ENCODE data around the gene DOCK11. TPM values are rescaled to one million over a fixed set of nuclear protein-coding genes. Genes with fewer than 3 reads are reported as not detected.
A peak's percentile ranks its signal among the peaks of the same experiment; 100 is the strongest.

The DOCK11 gene
- total RNA-seq, 4 donors from 2014 or later = 6.4 to 16.4 (median 9.8) TPM

DNA sequence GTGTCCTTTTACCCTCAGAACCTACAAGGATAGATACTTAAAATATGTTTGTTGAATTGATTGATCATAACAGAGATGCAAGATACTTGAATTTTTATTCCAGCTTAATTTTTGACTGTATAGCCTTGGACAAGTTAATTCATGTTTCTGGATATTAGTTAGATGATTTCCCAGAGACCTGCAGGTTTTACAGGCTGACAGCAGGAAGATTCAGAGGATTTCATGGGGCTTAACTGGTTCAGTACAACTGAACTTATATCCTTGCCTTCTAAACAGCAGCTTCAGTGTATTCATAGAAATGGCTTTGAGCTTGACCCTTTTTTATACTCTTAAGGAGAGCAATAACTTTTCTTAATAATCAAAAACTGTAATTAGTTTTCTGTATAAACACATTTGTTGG is 169.6 kb downstream of the DOCK11 start:
- H3K9me3 ChIP-seq = no peaks in the 10 kb centered on the region
- TF ChIP-seq POLR2AphosphoS5 (IDR thresholded peaks at IDR 0.05) = no peak
- H3K4me1 ChIP-seq = peaks cover 0 to 5% (median 0%) of the 10 kb centered on the region in 4 donors
- in situ Hi-C loops (cut with MboI; ENCODE audit: low pct_ligation_motif_present in 1 of 4, low pct_unique_long_range_greater_than_20kb in 1 of 4, low sequenced_read_pairs in 3 of 4) (no loop called here), intact Hi-C loops (cut with DNase I; ENCODE audit: low total_unique reads) (no loop called here)
- no peaks in the 10 kb centered on the region for H3K36me3 ChIP-seq
- no peak overlapping the region for H3K4me3 ChIP-seq
- H3K27me3 ChIP-seq = no peaks in the 10 kb centered on the region
- no peak overlapping the region for H3K27ac ChIP-seq
- no peak for DNase-seq

- TF ChIP-seq POLR2A (IDR thresholded peaks at IDR 0.05) (no peak), POLR2AphosphoS5 (IDR thresholded peaks at IDR 0.05) (no peak), CTCF (IDR thresholded peaks at IDR 0.05) (no peak), EP300 (IDR thresholded peaks at IDR 0.05; ENCODE audit: low read depth) (no peak)
- H3K4me1 ChIP-seq = peaks cover 0 to 3% (median 0%) of the 10 kb centered on the region in 4 donors
- in situ Hi-C loops (cut with MboI; ENCODE audit: low pct_ligation_motif_present in 1 of 4, low pct_unique_long_range_greater_than_20kb in 1 of 4, low sequenced_read_pairs in 3 of 4) = no loop called here
- H3K36me3 ChIP-seq = no peaks in the 10 kb centered on the region
- 57 to 58% methylated on average over 3 of the region's 3 CpGs for WGBS, 2 donors (ENCODE audit: low coverage in 1 of 2)
- DNase-seq = no peak
- intact Hi-C loops (cut with DNase I; ENCODE audit: low total_unique reads) = no loop called here
- no peaks in the 10 kb centered on the region for H3K27me3 ChIP-seq
- H3K9me3 ChIP-seq = no peaks in the 10 kb centered on the region
- no peak overlapping the region for H3K27ac ChIP-seq
- no peak overlapping the region for H3K4me3 ChIP-seq
Observed at GRCh38 chrX:118666521-118666920, 170.9 kb downstream of the DOCK11 start.

- Histone ChIP-seq H3K9me3 (no peaks in the 10 kb centered on the region), H3K4me1 (no peaks in the 10 kb centered on the region), H3K4me3 (no peak overlapping the region), H3K27me3 (no peaks in the 10 kb centered on the region), H3K27ac (no peak overlapping the region), H3K36me3 (no peaks in the 10 kb centered on the region)
- intact Hi-C loops (cut with DNase I; ENCODE audit: low total_unique reads) (no loop called here), in situ Hi-C loops (cut with MboI; ENCODE audit: low pct_ligation_motif_present in 1 of 4, low pct_unique_long_range_greater_than_20kb in 1 of 4, low sequenced_read_pairs in 3 of 4) (no loop called here)
- DNase-seq = no peak
- TF ChIP-seq POLR2AphosphoS5 (IDR thresholded peaks at IDR 0.05) = no peak
- TF ChIP-seq POLR2A (IDR thresholded peaks at IDR 0.05) = no peak
- TF ChIP-seq EP300 (IDR thresholded peaks at IDR 0.05; ENCODE audit: low read depth) = no peak
- TF ChIP-seq CTCF (IDR thresholded peaks at IDR 0.05) = no peak
- 85% methylated on average over 4 of the region's 4 CpGs; no CpG with 5 or more reads in 1 of the 2 donors for WGBS, 2 donors (ENCODE audit: low coverage in 1 of 2)
Observed at GRCh38 chrX:118669435-118669834, 173.8 kb downstream of the DOCK11 start.

- intact Hi-C loops (cut with DNase I; ENCODE audit: low total_unique reads) (no loop called here), in situ Hi-C loops (cut with MboI; ENCODE audit: low pct_ligation_motif_present in 1 of 4, low pct_unique_long_range_greater_than_20kb in 1 of 4, low sequenced_read_pairs in 3 of 4) (no loop called here)
- no peak for TF ChIP-seq CTCF (IDR thresholded peaks at IDR 0.05)
- TF ChIP-seq POLR2AphosphoS5 (IDR thresholded peaks at IDR 0.05) = no peak
- TF ChIP-seq POLR2A (IDR thresholded peaks at IDR 0.05) = no peak
- TF ChIP-seq EP300 (IDR thresholded peaks at IDR 0.05; ENCODE audit: low read depth) = no peak
- no peak overlapping the region for H3K4me3 ChIP-seq
- WGBS, 2 donors (ENCODE audit: low coverage in 1 of 2) = 87 to 93% methylated on average over 3 to 4 of the region's 4 CpGs
- H3K4me1 ChIP-seq = peaks cover 0 to 4% (median 2%) of the 10 kb centered on the region in 4 donors
- H3K9me3 ChIP-seq = no peaks in the 10 kb centered on the region
- DNase-seq = no peak
- no peaks in the 10 kb centered on the region for H3K36me3 ChIP-seq
- no peaks in the 10 kb centered on the region for H3K27me3 ChIP-seq
- H3K27ac ChIP-seq = peak overlapping the region in 2 of 4 donors; percentile 20 to 38
Observed at GRCh38 chrX:118675326-118675965, 179.8 kb downstream of the DOCK11 start.

DNA sequence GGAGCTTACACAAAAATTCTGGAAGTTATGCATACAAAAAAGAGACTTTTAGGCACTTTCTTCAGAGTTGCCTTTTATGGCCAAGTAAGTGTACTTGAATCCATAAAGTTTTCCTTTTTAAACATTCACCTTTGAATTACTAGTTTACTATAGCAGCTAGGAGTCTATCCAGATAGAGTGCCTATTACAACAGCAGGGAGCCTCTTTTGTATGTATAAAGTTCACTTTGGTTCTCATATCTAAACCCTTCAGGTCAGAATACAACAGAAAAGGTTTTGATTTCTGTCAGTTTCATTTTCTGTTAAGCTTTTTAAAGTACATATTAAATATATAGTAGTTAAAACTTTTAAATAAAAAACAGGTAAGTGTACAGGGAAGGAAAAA is 180.3 kb downstream of the DOCK11 start:
- Histone ChIP-seq H3K9me3 (no peaks in the 10 kb centered on the region), H3K4me3 (no peak overlapping the region), H3K36me3 (no peaks in the 10 kb centered on the region), H3K27ac (peak overlapping the region in 2 of 4 donors; percentile 20 to 38), H3K4me1 (peaks cover 0 to 4% (median 2%) of the 10 kb centered on the region in 4 donors), H3K27me3 (no peaks in the 10 kb centered on the region)
- no peak for DNase-seq
- TF ChIP-seq EP300 (IDR thresholded peaks at IDR 0.05; ENCODE audit: low read depth) = no peak
- no peak for TF ChIP-seq POLR2A (IDR thresholded peaks at IDR 0.05)
- TF ChIP-seq POLR2AphosphoS5 (IDR thresholded peaks at IDR 0.05) = no peak
- no peak for TF ChIP-seq CTCF (IDR thresholded peaks at IDR 0.05)
- in situ Hi-C loops (cut with MboI; ENCODE audit: low pct_ligation_motif_present in 1 of 4, low pct_unique_long_range_greater_than_20kb in 1 of 4, low sequenced_read_pairs in 3 of 4) (no loop called here), intact Hi-C loops (cut with DNase I; ENCODE audit: low total_unique reads) (no loop called here)
